ENCODE results near the gene ZNF598.

Gene ZNF598

DNA sequence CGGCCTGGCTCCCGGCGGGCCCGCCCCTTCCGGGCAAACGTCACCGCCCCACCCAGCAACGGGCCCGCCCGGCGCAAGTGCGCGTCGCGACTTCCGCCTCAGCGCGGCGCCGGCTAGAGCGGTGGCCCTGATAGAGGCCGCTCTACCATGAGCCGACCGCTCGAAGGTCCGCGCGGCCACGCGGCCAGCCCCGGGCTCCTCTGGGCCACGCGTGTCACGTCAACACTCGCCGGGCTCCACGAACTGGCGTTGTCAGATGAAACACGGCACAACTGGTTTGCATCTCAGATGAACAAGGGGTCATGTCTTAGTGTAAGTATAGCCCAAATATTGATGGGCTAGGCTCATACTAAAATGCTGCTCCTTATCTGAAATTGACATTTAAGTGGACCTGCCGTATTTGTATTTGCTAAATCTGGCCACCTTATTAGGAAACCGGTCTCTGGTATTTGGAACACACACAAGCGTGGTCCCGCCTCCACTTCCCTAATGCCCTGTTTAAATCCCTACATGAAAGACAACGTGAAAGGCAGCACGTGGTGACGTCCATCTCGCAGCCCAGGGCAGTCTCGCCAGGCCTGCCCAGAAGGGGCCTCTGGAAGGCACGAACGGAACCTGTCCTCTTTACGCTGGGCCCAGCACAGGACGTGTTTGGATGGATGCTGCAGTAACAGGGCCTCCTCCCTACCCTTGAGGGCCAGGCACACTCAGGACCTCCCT, at the start of gene ZNF598:
ZNF598 (minus strand) TSS at position 31 of the 720 bp plus-strand sequence.
- H3K27me3 Mint-ChIP-seq (ENCODE audit: low read depth) = no peaks in the 10 kb centered on the region
- H3K9me3 Mint-ChIP-seq = no peaks in the 10 kb centered on the region
- H3K27ac Mint-ChIP-seq = peak within 1 kb of the TSS; percentile 98
- DNase-seq (ENCODE audit: low spot score) = peak; percentile 82
- H3K4me3 Mint-ChIP-seq = peak within 1 kb of the TSS; percentile 90
- peaks cover 25% of the 10 kb centered on the region for H3K4me1 Mint-ChIP-seq (ENCODE audit: low read depth)
- peaks cover 9% of the 10 kb centered on the region for H3K36me3 Mint-ChIP-seq (ENCODE audit: low read depth)

DNA sequence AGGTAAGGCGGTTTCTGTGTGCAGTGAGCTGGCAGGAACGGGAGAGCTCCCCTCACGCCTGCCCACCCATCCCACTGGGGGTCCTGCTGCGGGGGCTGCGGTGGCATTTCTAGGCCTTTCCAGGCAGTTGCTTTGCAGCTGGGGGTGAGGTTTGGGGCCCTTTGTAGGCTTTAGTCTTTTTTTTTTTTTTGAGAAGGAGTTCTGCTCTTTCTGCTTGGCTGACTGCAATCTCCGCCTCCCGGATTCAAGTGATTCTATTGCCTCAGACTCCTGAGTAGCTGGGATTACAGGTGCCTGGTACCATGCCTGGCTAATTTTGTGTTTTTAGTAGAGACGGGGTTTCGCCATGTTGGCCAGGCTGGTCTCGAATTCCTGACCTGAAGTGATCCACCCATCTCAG, 49.3 kb upstream of the ZNF598 start:
- H3K4me3 Mint-ChIP-seq = no peak overlapping the region
- H3K4me1 Mint-ChIP-seq (ENCODE audit: low read depth) = no peaks in the 10 kb centered on the region
- H3K36me3 Mint-ChIP-seq (ENCODE audit: low read depth) = peaks cover 1% of the 10 kb centered on the region
- no peak for DNase-seq (ENCODE audit: low spot score)
- no peaks in the 10 kb centered on the region for H3K27me3 Mint-ChIP-seq (ENCODE audit: low read depth)
- H3K27ac Mint-ChIP-seq = no peak overlapping the region
- no peaks in the 10 kb centered on the region for H3K9me3 Mint-ChIP-seq

DNA sequence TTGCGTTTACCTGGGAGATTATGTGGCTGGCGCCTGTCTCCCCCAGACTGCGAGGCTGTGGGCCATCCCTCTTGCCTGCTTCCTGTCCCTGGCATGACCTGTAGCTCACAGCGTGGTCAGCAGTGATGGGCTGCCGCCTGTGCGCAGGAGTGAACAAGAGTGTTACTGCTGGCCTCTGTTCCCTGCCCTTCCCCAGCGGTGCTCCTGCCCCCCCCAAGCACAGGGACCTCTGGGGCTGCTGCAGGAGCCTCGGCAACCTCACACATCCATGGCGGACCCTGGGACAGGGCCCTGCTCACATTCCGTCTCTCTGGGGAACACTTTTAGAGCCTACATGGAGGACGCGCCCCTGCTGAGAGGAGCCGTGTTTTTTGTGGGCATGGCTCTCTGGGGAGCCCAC, 48.8 kb upstream of the ZNF598 start:
- Mint-ChIP-seq H3K36me3 (ENCODE audit: low read depth) (peaks cover 1% of the 10 kb centered on the region), H3K9me3 (no peaks in the 10 kb centered on the region), H3K4me3 (no peak overlapping the region), H3K27ac (no peak overlapping the region), H3K4me1 (ENCODE audit: low read depth) (no peaks in the 10 kb centered on the region), H3K27me3 (ENCODE audit: low read depth) (no peaks in the 10 kb centered on the region)
- no peak for DNase-seq (ENCODE audit: low spot score)

DNA sequence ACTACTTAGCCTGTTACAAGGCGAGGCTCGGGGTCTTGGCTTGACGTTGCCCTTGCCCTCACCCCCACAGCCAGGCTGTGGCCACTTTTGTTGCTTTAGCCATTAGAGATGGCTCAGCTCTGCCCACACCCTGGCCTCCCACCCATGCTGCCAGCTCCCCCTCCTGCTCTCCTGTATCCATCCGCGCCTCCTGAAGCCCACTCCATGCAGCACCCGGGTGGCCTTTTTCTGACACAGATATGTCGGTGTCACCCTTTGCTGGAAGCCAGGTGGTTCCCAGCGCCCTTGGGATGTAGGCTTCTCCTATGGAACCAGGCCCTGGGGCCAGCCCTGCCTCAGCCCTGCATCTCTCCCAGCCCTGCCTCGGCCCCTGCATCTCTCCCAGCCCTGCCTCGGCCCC, 47.8 kb upstream of the ZNF598 start:
- Mint-ChIP-seq H3K9me3 (no peaks in the 10 kb centered on the region), H3K36me3 (ENCODE audit: low read depth) (peaks cover 3% of the 10 kb centered on the region), H3K4me1 (ENCODE audit: low read depth) (no peaks in the 10 kb centered on the region)

DNA sequence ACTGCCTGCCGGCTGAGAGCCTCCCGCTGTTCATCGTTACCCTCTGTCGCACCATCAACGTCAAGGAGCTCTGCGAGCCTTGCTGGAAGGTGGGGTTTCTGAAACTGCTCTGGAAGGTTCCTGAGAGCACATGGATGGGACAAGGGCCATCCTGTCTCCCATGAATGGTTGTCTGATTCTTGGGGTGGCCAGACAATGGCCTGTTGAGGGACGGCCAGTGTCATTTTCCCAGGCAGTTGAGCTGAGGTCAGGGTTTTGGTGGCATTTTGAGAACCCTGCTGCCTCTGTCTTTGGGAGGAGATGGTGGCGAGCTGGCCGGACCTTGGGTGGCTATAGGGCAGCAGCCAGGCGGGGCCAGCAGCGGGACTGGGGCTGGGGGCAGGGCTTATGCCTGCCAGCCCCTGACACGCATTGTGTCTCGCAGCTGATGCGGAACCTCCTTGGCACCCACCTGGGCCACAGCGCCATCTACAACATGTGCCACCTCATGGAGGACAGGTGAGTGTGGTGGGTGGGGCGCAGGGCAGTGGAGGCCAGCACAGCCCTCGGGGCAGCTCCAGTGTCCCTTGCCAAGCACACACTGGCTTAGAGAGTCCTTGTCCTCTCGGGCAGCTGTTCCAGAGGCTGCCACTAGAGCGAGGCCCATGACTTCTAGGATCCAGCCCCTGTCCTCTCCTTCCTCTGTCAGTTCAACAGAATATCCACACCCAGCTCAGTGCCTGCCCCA, 47.2 kb upstream of the ZNF598 start:
- peaks cover 4% of the 10 kb centered on the region for H3K36me3 Mint-ChIP-seq (ENCODE audit: low read depth)
- no peak for DNase-seq (ENCODE audit: low spot score)
- H3K4me3 Mint-ChIP-seq = no peak overlapping the region
- H3K27ac Mint-ChIP-seq = no peak overlapping the region
- H3K27me3 Mint-ChIP-seq (ENCODE audit: low read depth) = no peaks in the 10 kb centered on the region
- no peaks in the 10 kb centered on the region for H3K9me3 Mint-ChIP-seq
- no peaks in the 10 kb centered on the region for H3K4me1 Mint-ChIP-seq (ENCODE audit: low read depth)

More for the DNA sequence above, 47.8 kb upstream of the ZNF598 start:
- H3K4me3 Mint-ChIP-seq = no peak overlapping the region
- DNase-seq (ENCODE audit: low spot score) = no peak
- no peaks in the 10 kb centered on the region for H3K27me3 Mint-ChIP-seq (ENCODE audit: low read depth)
- no peak overlapping the region for H3K27ac Mint-ChIP-seq

DNA sequence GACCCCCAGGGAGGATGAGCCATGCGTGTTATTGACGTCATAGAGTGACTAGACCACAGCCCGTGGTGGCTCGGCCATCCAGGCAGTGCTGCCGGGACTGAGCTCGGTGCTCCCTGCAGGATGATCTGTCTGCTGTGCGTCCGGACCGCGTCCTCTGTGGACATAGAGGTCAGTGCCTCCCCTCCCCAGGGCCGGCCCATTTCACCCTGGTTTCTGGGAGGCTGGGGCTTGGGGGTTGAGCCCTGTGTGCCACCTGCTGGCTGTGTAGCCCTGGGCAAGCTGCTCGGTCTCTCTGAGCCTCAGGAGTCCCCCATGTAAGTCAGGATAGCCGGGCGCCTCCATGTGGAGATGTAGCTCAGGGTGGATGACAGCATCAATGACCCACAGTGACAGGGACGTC, 46.5 kb upstream of the ZNF598 start:
- H3K9me3 Mint-ChIP-seq = no peaks in the 10 kb centered on the region
- no peaks in the 10 kb centered on the region for H3K4me1 Mint-ChIP-seq (ENCODE audit: low read depth)
- H3K4me3 Mint-ChIP-seq = no peak overlapping the region
- no peak overlapping the region for H3K27ac Mint-ChIP-seq
- no peaks in the 10 kb centered on the region for H3K27me3 Mint-ChIP-seq (ENCODE audit: low read depth)
- H3K36me3 Mint-ChIP-seq (ENCODE audit: low read depth) = peaks cover 4% of the 10 kb centered on the region
- DNase-seq (ENCODE audit: low spot score) = no peak

DNA sequence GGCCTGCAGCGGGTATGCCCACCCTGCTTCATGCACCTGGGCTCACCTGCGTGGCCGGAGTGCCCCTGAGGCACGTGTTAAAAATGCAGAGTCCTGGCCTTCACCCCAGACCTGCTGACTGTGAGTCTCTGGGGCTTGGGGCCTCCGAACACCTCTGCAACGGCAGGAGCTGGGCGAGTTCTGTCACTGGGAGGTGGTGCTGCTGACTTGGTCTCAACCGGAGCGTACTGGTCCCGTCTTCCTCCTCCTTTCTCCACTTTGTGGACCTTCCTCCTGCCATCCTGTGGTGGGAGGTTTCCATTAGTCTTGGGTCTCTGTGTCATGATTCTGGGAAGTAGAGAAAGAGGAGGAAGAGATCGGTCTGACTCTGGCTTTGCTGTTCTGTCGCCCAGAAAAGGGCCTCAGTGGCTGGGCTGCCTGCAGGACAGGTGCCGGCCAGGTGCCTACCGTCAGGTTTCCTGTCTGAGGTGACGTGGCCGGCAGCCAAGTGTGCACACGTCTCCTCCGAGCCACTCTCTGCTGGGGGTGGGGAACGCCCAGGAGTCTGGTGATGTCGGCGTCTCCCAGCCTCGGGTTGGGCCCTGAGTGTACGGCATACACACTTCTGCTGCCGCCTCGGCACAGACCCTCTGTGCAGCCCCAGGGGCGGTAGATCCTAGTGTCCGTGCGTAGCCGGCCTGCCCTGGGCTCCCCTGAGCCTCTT, 45.1 kb upstream of the ZNF598 start:
- Mint-ChIP-seq H3K36me3 (ENCODE audit: low read depth) (peaks cover 4% of the 10 kb centered on the region), H3K9me3 (no peaks in the 10 kb centered on the region), H3K4me1 (ENCODE audit: low read depth) (no peaks in the 10 kb centered on the region), H3K27ac (no peak overlapping the region), H3K4me3 (no peak overlapping the region), H3K27me3 (ENCODE audit: low read depth) (no peaks in the 10 kb centered on the region)
- no peak for DNase-seq (ENCODE audit: low spot score)

DNA sequence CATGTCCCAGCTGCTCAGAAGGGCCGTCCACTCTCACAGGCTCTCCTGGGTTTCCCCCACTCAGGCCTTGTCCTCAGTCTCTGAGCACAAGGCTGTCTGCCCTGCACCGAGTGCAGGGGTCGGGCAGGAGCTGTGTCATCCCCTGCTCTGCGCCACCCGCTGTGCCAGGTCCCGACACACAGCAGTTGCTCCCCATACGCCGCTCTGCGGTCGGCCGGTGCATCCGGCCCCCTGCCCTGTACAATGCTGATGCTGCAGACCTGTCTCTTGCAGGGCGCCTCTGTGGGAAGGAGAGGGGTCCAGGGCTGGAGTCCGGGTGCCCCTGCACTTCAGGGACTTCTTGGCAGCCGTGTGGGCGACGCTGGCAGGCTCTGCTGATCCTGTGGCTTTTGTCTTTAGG, 44.3 kb upstream of the ZNF598 start:
- Mint-ChIP-seq H3K27me3 (ENCODE audit: low read depth) (no peaks in the 10 kb centered on the region), H3K4me1 (ENCODE audit: low read depth) (no peaks in the 10 kb centered on the region), H3K9me3 (no peaks in the 10 kb centered on the region), H3K36me3 (ENCODE audit: low read depth) (peaks cover 4% of the 10 kb centered on the region), H3K4me3 (no peak overlapping the region), H3K27ac (no peak overlapping the region)
- DNase-seq (ENCODE audit: low spot score) = no peak

DNA sequence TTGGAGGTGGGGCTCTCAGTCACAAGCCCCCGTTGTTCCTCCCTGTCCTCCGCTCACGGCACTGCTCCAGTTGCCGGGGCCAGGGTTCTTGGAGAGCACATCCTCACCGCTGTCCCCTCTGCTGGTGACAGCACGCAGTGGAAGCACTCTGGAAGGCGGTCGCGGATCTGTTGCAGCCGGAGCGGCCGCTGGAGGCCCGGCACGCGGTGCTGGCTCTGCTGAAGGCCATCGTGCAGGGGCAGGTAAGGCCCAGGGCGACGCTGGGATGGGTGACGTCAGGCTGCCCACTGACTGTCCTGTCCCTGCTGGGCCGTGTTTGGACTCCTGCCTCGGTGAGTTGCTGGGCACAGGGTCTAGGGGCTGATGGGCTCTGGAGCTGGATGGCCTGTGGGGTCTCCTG, 43.6 kb upstream of the ZNF598 start:
- H3K27ac Mint-ChIP-seq = no peak overlapping the region
- H3K4me1 Mint-ChIP-seq (ENCODE audit: low read depth) = peaks cover 5% of the 10 kb centered on the region
- no peak overlapping the region for H3K4me3 Mint-ChIP-seq
- no peaks in the 10 kb centered on the region for H3K27me3 Mint-ChIP-seq (ENCODE audit: low read depth)
- no peaks in the 10 kb centered on the region for H3K9me3 Mint-ChIP-seq
- no peak for DNase-seq (ENCODE audit: low spot score)
- peaks cover 4% of the 10 kb centered on the region for H3K36me3 Mint-ChIP-seq (ENCODE audit: low read depth)

DNA sequence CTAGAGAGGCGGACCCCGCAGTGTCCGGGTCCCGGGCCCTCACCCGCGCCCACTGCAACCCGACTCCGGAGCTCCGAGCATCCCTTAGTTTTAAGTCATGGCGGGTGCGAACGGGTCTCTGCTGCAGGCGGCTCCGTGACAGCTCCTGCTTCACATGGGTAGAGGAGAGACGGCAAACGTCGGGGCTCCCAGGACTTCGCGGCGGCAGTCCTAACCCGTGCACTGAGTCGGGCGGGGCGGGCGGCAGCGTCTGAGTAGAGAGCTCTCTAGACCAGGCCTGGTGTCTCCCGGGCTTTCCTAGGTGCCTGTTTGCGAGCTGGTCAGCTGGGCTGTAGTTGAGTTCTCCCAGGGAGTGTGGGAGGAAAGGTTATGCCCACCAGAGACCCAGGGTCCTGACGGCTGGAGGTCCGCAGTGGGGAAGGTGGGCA, 38.5 kb upstream of the ZNF598 start:
- no peak for DNase-seq (ENCODE audit: low spot score)
- H3K27ac Mint-ChIP-seq = peak overlapping the region; percentile 79
- peaks cover 3% of the 10 kb centered on the region for H3K36me3 Mint-ChIP-seq (ENCODE audit: low read depth)
- no peaks in the 10 kb centered on the region for H3K27me3 Mint-ChIP-seq (ENCODE audit: low read depth)
- no peaks in the 10 kb centered on the region for H3K9me3 Mint-ChIP-seq
- H3K4me3 Mint-ChIP-seq = peak overlapping the region; percentile 95
- H3K4me1 Mint-ChIP-seq (ENCODE audit: low read depth) = peaks cover 10% of the 10 kb centered on the region

DNA sequence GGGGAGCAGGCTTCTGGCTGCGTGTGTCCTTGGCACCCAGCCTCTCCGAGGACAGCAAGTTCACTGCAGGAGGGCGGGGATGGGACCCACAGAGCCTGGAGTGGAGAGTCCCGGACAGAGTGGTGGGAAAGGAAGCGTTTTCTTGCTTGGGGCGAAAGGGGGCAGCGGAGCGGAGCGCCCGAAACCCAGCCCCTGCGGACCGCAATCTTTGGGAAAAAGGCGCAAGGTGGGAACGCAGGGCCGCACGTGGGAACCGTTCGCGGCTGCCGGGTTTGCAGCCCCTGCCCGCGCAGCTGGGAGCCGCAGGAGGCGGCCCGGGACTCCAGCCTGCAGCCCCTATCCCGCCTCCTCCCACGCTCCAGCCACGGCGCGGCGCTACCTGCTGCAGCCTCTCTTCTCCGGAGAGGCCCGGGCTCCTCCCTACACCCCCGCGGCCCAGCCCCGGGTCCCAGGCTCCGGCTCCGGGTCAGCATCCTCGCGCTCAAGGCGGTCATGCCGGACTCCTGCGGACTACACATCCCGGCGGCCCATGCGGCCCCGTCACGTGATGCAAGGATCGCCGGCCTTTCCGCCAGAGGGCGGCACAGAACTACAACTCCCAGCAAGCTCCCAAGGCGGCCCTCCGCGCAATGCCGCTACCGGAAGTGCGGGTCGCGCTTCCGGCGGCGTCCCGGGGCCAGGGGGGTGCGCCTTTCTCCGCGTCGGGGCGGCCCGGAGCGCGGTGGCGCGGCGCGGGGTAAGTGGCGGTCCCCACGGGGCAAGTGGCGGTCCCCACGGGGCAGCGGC, 37.9 kb upstream of the ZNF598 start, which contains the start of the genes NTHL1 and TSC2:
NTHL1 (minus strand) TSS at position 505 of the 786 bp plus-strand sequence; CDS start at position 494, 11 bp downstream.
TSC2 (plus strand) TSS at position 656 of the 786 bp plus-strand sequence. CDS start 631 bp downstream, outside the sequence.
- Mint-ChIP-seq H3K27me3 (ENCODE audit: low read depth) (no peaks in the 10 kb centered on the region), H3K4me3 (peak within 1 kb of the TSS; percentile 95), H3K4me1 (ENCODE audit: low read depth) (peaks cover 10% of the 10 kb centered on the region), H3K9me3 (no peaks in the 10 kb centered on the region), H3K27ac (peak within 1 kb of the TSS; percentile 82), H3K36me3 (ENCODE audit: low read depth) (peaks cover 2% of the 10 kb centered on the region)
- peak; percentile 98 for DNase-seq (ENCODE audit: low spot score)

DNA sequence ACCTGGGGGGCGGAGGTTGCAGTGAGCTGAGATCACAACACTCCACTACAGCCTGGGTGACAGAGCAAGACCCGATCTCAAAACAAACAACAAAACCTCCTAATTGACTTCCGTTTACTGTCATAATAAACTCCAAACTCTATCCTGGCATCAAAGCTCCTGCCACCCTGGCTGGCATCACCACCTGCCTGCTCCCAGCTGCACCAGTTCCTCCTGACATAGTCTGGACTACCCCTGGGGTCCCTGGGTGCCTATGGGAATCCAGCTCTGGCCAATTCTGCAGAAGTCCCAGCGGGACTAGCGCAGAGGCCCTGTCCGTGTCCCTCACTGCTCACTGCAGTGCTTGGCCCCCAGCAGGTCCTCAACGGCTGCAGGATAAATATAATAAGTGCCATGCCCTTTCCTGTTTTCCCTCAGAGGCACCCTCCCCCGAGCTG, 37.3 kb upstream of the ZNF598 start:
- Mint-ChIP-seq H3K9me3 (no peaks in the 10 kb centered on the region), H3K27ac (peak overlapping the region; percentile 82)

More for the DNA sequence above, 37.3 kb upstream of the ZNF598 start:
- no peak for DNase-seq (ENCODE audit: low spot score)
- Mint-ChIP-seq H3K27me3 (ENCODE audit: low read depth) (no peaks in the 10 kb centered on the region), H3K4me3 (peak overlapping the region; percentile 95), H3K4me1 (ENCODE audit: low read depth) (peaks cover 10% of the 10 kb centered on the region), H3K36me3 (ENCODE audit: low read depth) (no peaks in the 10 kb centered on the region)

All from T-helper 2 cell treated with Interferon-gamma antibody and Interleukin-4, amounts not matched to agents 5 μg/mL and 100 μg/mL, for 36 hours (primary cell).